Loucy (cell line): ENCODE data around the gene GAS6.

ENCODE experiments used
- H2AFZ ChIP-seq: fragments of 200-600 bp; sonication (generic); 2 replicates; pipeline ENCODE4 v1.6.0; 2016; ENCODE audit warnings: antibody characterized with exemption, mild to moderate bottlenecking, low read length, moderate library complexity
- H3F3A ChIP-seq: fragments of 200-600 bp; 2 replicates; pipeline ENCODE4 v1.6.0; 2016; ENCODE audit warnings: antibody characterized with exemption, low read depth, mild to moderate bottlenecking
- H3K27me3 ChIP-seq: fragments of 200-600 bp; sonication (generic); 2 replicates; pipeline ENCODE4 v1.6.1; 2014; ENCODE audit warnings: low read length, mild to moderate bottlenecking; ENCODE audit not compliant: insufficient read depth, poor library complexity, severe bottlenecking
- H3K36me3 ChIP-seq: fragments of 200-600 bp; sonication (generic); 2 replicates; pipeline ENCODE4 v1.6.1; 2016; ENCODE audit warnings: low read length; ENCODE audit not compliant: insufficient read depth
- H3K4me1 ChIP-seq: fragments of 200-600 bp; sonication (generic); 2 replicates; pipeline ENCODE4 v1.5.1; 2014; ENCODE audit warnings: low read length, mild to moderate bottlenecking; ENCODE audit not compliant: insufficient read depth, poor library complexity, severe bottlenecking
- H3K4me2 ChIP-seq: fragments of 200-600 bp; sonication (generic); 2 replicates; pipeline ENCODE4 v1.6.0; 2014; ENCODE audit warnings: antibody characterized with exemption, low read length, low read depth, mild to moderate bottlenecking; ENCODE audit not compliant: poor library complexity, severe bottlenecking
- H3K4me3 ChIP-seq: fragments of 200-600 bp; sonication (generic); 2 replicates; pipeline ENCODE4 v1.5.1; 2014; ENCODE audit warnings: low read length, mild to moderate bottlenecking, mixed read lengths; ENCODE audit not compliant: poor library complexity, severe bottlenecking
- H3K79me2 ChIP-seq: fragments of 200-600 bp; sonication (generic); 2 replicates; pipeline ENCODE4 v1.6.1; 2014; ENCODE audit warnings: low read length; ENCODE audit not compliant: insufficient read depth
- H3K9ac ChIP-seq: fragments of 200-600 bp; sonication (generic); 2 replicates; pipeline ENCODE4 v1.6.0; 2014; ENCODE audit warnings: mild to moderate bottlenecking, low read depth, low read length, moderate library complexity; ENCODE audit not compliant: poor library complexity, severe bottlenecking
- H3K9me2 ChIP-seq: fragments of 200-600 bp; sonication (generic); replicated peaks from 2 replicates; pipeline ENCODE4 v1.6.1; 2016; ENCODE audit warnings: low read depth, low read length, mixed read lengths
- H3K9me3 ChIP-seq: fragments of 200-600 bp; sonication (generic); 2 replicates; pipeline ENCODE4 v1.6.1; 2014; ENCODE audit warnings: mild to moderate bottlenecking, antibody characterized with exemption, low read length, low read depth; ENCODE audit not compliant: insufficient read depth
- H4K20me1 ChIP-seq: fragments of 200-600 bp; sonication (generic); 2 replicates; pipeline ENCODE4 v1.6.0; 2014; ENCODE audit warnings: antibody characterized with exemption, low read length, mild to moderate bottlenecking; ENCODE audit not compliant: insufficient read depth, poor library complexity, severe bottlenecking
- CTCF ChIP-seq: fragments of 200-600 bp; sonication (generic); conservative IDR thresholded peaks from 2 replicates; pipeline ENCODE4 v1.5.1; 2014; ENCODE audit warnings: mild to moderate bottlenecking, antibody characterized with exemption, low read length
- EZH2phosphoT487 ChIP-seq: fragments of 200-600 bp; IDR thresholded peaks from 2 replicates; pipeline ENCODE4 v1.6.1; 2018; ENCODE audit warnings: antibody characterized with exemption, mild to moderate bottlenecking, moderate library complexity, borderline replicate concordance

The GAS6 gene

GRCh38 chr13:113810640-113811039, 53.2 kb downstream of the GAS6 start:
- no peak for TF ChIP-seq CTCF
- H3K36me3 ChIP-seq, result no peaks in the 10 kb centered on the region
- no peaks in the 10 kb centered on the region for H3F3A ChIP-seq
- H2AFZ ChIP-seq, result no peak overlapping the region
- no peak overlapping the region for H3K4me2 ChIP-seq
- peaks cover 16% of the 10 kb centered on the region; the same call in 1 of the 2 replicates for H3K9me3 ChIP-seq
- H3K79me2 ChIP-seq, result no peaks in the 10 kb centered on the region
- no peaks in the 10 kb centered on the region for H4K20me1 ChIP-seq
- H3K9ac ChIP-seq, result no peak overlapping the region
- no peaks in the 10 kb centered on the region for H3K4me1 ChIP-seq
- H3K4me3 ChIP-seq, result no peak overlapping the region
- H3K9me2 ChIP-seq, result no peaks in the 10 kb centered on the region
- H3K27me3 ChIP-seq, result no peaks in the 10 kb centered on the region

GRCh38 chr13:113809934-113810333, 53.9 kb downstream of the GAS6 start:
- Histone ChIP-seq H3F3A (no peaks in the 10 kb centered on the region), H4K20me1 (no peaks in the 10 kb centered on the region), H3K9me3 (peaks cover 16% of the 10 kb centered on the region; the same call in 1 of the 2 replicates), H3K9me2 (no peaks in the 10 kb centered on the region), H3K9ac (no peak overlapping the region), H3K4me1 (no peaks in the 10 kb centered on the region), H3K79me2 (no peaks in the 10 kb centered on the region), H3K27me3 (no peaks in the 10 kb centered on the region), H3K4me2 (no peak overlapping the region), H2AFZ (no peak overlapping the region), H3K36me3 (no peaks in the 10 kb centered on the region), H3K4me3 (no peak overlapping the region)
- TF ChIP-seq CTCF (no peak), EZH2phosphoT487 (no peak)

- Histone ChIP-seq H2AFZ (no peak overlapping the region), H3K27me3 (no peaks in the 10 kb centered on the region), H3K4me3 (no peak overlapping the region), H3K79me2 (no peaks in the 10 kb centered on the region), H4K20me1 (no peaks in the 10 kb centered on the region), H3K36me3 (no peaks in the 10 kb centered on the region), H3K9me3 (peaks cover 16% of the 10 kb centered on the region; the same call in 1 of the 2 replicates), H3K9ac (no peak overlapping the region), H3K4me2 (no peak overlapping the region), H3K9me2 (no peaks in the 10 kb centered on the region), H3K4me1 (no peaks in the 10 kb centered on the region), H3F3A (no peaks in the 10 kb centered on the region)
- TF ChIP-seq CTCF, result no peak
- no peak for TF ChIP-seq EZH2phosphoT487
These were observed 55.6 kb downstream of the GAS6 start for GRCh38 chr13:113808058-113808834.
